PFSK-1 (cell line): Measurements from ENCODE around the gene BCAP31.

Experiments
- POLR2AphosphoS5 ChIP-seq: IDR thresholded peaks from 2 replicates; pipeline ENCODE4 v1.6.1; 2012; ENCODE audit warnings: low read depth, mild to moderate bottlenecking, control low read depth, low read length, moderate library complexity
- TAF1 ChIP-seq: IDR thresholded peaks from 2 replicates; pipeline ENCODE4 v1.6.1; 2012; ENCODE audit warnings: low read length, control low read depth, borderline replicate concordance; ENCODE audit not compliant: insufficient read depth

DNA sequence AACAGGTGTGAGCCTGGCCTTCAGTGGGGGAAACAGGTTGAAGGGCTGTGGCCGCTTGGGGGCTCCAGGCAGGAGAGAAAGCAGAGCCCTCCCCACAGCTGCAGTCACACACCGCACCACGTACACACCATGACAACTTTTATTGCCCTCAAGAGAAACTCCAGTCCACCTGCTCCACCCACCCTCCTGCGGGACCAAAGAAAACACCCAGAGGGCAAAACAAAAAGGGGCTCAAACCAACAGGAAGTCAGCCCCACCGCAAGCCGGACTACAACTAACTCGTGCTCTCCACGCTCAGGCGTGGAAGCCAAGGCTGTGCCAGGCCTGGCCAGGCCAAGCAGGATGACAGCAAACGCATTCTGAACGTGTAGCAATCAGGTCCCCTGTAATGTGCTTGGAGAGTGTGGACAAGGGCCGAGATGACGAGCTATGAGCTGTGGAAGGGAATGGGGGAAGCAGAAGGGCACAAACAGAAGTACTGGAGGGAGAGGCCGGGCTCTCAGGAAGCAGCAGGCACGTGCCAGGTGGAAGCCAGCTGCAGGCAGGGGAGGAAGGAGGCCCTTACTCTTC, 23.7 kb downstream of the BCAP31 start:
- TF ChIP-seq TAF1 (no peak), POLR2AphosphoS5 (no peak)
